ENCODE results near the gene ELOVL6. TPM values are rescaled to one million over a fixed set of nuclear protein-coding genes. Genes with fewer than 3 reads are reported as not detected.

Gene ELOVL6
- total and polyA plus RNA-seq, 10 of the 15 experiments (the other 5 are each of a cell fraction or from before 2014, with no cell fraction given), result 3.9 to 33.5 (median 8.1) TPM

DNA sequence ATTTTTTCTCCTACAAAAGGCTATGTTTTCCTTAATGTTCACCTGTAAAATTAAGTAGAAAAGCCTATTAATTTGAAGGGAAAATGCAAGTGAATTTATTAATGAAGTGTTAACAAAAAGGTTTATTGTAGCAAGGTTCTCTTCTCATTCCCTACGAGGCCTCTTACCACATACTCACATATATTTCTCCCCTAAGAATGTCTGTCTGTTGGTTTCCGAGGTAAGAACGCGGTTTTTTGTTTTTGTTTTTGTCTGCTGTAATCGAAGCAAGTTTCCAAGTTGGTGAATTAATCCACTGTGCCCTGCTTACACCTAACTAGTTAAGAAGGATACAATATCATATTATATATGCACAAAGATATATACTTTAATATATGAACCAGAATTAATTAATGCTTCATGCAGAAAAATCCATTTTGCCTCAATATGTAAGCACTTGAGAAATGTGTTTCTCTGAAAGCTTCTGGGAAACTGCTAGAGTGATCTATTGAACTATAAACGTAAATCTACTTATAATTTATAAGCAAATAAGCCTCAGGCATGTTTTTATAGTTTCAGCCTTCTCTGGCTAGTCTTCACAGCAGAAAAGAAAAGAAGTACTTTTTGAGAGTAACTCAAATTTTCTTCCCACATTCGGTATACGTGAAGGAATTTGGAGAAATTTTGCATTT lies 164.9 kb downstream of the ELOVL6 start:
- Histone ChIP-seq H3K4me2 (ENCODE audit: control insufficient read depth, insufficient read depth) (no peak overlapping the region), H4K20me1 (ENCODE audit: control insufficient read depth, insufficient read depth) (no peaks in the 10 kb centered on the region), H3K9ac (ENCODE audit: control insufficient read depth, insufficient read depth, low read length) (no peak overlapping the region), H3K36me3 (ENCODE audit: control insufficient read depth in 2 of 2, insufficient read depth in 2 of 2, low read length in 1 of 2) (no peaks in the 10 kb centered on the region), H3K9me3 (replicated peaks; ENCODE audit: control insufficient read depth, insufficient read depth, low read length) (peaks cover 2% of the 10 kb centered on the region; the same call in 1 of the 3 replicates), H3K4me3 (no peak overlapping the region), H3K27me3 (replicated peaks in 1 of 2; ENCODE audit: control insufficient read depth in 2 of 2, insufficient read depth in 2 of 2, low read length in 1 of 2) (no peaks in the 10 kb centered on the region), H2AFZ (ENCODE audit: control insufficient read depth, low read depth, low read length) (no peak overlapping the region; the same call in 1 of the 2 replicates), H3K27ac (ENCODE audit: control insufficient read depth, insufficient read depth) (no peak overlapping the region), H3K4me1 (ENCODE audit: control insufficient read depth, insufficient read depth, low read length) (peaks cover 14% of the 10 kb centered on the region), H3K79me2 (ENCODE audit: control insufficient read depth, insufficient read depth, low read length) (no peaks in the 10 kb centered on the region)
- TF ChIP-seq RFX5 (IDR thresholded peaks at IDR 0.05; ENCODE audit: low read depth, low read length) (no peak), HDAC6 (IDR thresholded peaks at IDR 0.05; ENCODE audit: unreplicated experiment) (no peak), SP1 (IDR thresholded peaks at IDR 0.05; ENCODE audit: low read depth, low read length) (no peak), EZH2 (IDR thresholded peaks at IDR 0.05; ENCODE audit: borderline replicate concordance, control insufficient read depth, low read depth, low read length) (no peak), YY1 (IDR thresholded peaks at IDR 0.05; ENCODE audit: low read depth, low read length) (no peak), JUNB (IDR thresholded peaks at IDR 0.05) (no peak)
- TF ChIP-seq, protein P1, sequence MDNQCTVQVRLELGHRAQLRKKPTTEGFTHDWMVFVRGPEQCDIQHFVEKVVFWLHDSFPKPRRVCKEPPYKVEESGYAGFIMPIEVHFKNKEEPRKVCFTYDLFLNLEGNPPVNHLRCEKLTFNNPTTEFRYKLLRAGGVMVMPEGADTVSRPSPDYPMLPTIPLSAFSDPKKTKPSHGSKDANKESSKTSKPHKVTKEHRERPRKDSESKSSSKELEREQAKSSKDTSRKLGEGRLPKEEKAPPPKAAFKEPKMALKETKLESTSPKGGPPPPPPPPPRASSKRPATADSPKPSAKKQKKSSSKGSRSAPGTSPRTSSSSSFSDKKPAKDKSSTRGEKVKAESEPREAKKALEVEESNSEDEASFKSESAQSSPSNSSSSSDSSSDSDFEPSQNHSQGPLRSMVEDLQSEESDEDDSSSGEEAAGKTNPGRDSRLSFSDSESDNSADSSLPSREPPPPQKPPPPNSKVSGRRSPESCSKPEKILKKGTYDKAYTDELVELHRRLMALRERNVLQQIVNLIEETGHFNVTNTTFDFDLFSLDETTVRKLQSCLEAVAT (IDR thresholded peaks at IDR 0.05), result no peak
- TF ChIP-seq, protein P2, sequence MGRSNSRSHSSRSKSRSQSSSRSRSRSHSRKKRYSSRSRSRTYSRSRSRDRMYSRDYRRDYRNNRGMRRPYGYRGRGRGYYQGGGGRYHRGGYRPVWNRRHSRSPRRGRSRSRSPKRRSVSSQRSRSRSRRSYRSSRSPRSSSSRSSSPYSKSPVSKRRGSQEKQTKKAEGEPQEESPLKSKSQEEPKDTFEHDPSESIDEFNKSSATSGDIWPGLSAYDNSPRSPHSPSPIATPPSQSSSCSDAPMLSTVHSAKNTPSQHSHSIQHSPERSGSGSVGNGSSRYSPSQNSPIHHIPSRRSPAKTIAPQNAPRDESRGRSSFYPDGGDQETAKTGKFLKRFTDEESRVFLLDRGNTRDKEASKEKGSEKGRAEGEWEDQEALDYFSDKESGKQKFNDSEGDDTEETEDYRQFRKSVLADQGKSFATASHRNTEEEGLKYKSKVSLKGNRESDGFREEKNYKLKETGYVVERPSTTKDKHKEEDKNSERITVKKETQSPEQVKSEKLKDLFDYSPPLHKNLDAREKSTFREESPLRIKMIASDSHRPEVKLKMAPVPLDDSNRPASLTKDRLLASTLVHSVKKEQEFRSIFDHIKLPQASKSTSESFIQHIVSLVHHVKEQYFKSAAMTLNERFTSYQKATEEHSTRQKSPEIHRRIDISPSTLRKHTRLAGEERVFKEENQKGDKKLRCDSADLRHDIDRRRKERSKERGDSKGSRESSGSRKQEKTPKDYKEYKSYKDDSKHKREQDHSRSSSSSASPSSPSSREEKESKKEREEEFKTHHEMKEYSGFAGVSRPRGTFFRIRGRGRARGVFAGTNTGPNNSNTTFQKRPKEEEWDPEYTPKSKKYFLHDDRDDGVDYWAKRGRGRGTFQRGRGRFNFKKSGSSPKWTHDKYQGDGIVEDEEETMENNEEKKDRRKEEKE (IDR thresholded peaks at IDR 0.05), result no peak
- TF ChIP-seq, protein P3, sequence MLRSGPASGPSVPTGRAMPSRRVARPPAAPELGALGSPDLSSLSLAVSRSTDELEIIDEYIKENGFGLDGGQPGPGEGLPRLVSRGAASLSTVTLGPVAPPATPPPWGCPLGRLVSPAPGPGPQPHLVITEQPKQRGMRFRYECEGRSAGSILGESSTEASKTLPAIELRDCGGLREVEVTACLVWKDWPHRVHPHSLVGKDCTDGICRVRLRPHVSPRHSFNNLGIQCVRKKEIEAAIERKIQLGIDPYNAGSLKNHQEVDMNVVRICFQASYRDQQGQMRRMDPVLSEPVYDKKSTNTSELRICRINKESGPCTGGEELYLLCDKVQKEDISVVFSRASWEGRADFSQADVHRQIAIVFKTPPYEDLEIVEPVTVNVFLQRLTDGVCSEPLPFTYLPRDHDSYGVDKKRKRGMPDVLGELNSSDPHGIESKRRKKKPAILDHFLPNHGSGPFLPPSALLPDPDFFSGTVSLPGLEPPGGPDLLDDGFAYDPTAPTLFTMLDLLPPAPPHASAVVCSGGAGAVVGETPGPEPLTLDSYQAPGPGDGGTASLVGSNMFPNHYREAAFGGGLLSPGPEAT (IDR thresholded peaks at IDR 0.05; ENCODE audit: low read depth), result no peak
- TF ChIP-seq, protein P4, sequence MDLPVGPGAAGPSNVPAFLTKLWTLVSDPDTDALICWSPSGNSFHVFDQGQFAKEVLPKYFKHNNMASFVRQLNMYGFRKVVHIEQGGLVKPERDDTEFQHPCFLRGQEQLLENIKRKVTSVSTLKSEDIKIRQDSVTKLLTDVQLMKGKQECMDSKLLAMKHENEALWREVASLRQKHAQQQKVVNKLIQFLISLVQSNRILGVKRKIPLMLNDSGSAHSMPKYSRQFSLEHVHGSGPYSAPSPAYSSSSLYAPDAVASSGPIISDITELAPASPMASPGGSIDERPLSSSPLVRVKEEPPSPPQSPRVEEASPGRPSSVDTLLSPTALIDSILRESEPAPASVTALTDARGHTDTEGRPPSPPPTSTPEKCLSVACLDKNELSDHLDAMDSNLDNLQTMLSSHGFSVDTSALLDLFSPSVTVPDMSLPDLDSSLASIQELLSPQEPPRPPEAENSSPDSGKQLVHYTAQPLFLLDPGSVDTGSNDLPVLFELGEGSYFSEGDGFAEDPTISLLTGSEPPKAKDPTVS (IDR thresholded peaks at IDR 0.05; ENCODE audit: low read depth, low read length), result no peak
- TF ChIP-seq, protein P5, sequence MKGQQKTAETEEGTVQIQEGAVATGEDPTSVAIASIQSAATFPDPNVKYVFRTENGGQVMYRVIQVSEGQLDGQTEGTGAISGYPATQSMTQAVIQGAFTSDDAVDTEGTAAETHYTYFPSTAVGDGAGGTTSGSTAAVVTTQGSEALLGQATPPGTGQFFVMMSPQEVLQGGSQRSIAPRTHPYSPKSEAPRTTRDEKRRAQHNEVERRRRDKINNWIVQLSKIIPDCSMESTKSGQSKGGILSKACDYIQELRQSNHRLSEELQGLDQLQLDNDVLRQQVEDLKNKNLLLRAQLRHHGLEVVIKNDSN (IDR thresholded peaks at IDR 0.05; ENCODE audit: borderline replicate concordance, extremely low read length, insufficient read depth, low read depth, low read length), result no peak
- intact Hi-C loops (cut with micrococcal nuclease; ENCODE audit: unreplicated experiment), result no loop called here
- WGBS (ENCODE audit: insufficient coverage, insufficient replicate concordance, low lambda C conversion rate, missing lambda C conversion rate), result 36% methylated on average over 8 of the region's 8 CpGs
- ATAC-seq, result no peak
- in situ Hi-C loops (cut with MboI), result no loop called here
- ChIA-PET CTCF (interaction anchor here (0.9 to 1.9 kb wide), 8 partner anchors 16 to 484 kb away, joined by 3 to 13 read pairs (median 4); no protein-coding TSS in a partner anchor), RAD21 (ENCODE audit: unreplicated experiment) (interaction anchor here (1.1 to 2.9 kb wide), 6 partner anchors 9 to 39 kb away, joined by 3 to 12 read pairs (median 4); no protein-coding TSS in a partner anchor), SMC1A (ENCODE audit: uncharacterized antibody, unreplicated experiment) (interaction anchor here (1.0 to 4.4 kb wide), 12 partner anchors 9 to 311 kb away, joined by 3 to 20 read pairs (median 4); no protein-coding TSS in a partner anchor), POLR2A (interaction anchor here (1.1 kb wide), 1 partner anchor 165 kb away, joined by 3 read pairs; the partner anchor contains the start of gene ELOVL6)
- no TSS peak for BruUV-seq (replicated peaks)
- DNase-seq (ENCODE audit: low read depth, low spot score), result no peak
- no peak for FAIRE-seq
